NB4 (cell line): ENCODE measurements around the gene SPTSSB.

Experiments
- DNase-seq: peaks from one replicate; pipeline ENCODE4 v3.0.0; 2010; ENCODE audit warnings: low read depth
- H3K4me3 ChIP-seq: one replicate; pipeline ENCODE4 v1.5.1; 2011; ENCODE audit warnings: mild to moderate bottlenecking, low read depth, low read length, moderate library complexity
- CTCF ChIP-seq: IDR thresholded peaks from one replicate; pipeline ENCODE4 v1.5.1; 2012; ENCODE audit warnings: low read depth, low read length
- MAX ChIP-seq: IDR thresholded peaks from 2 replicates; pipeline ENCODE4 v1.6.1; 2011; ENCODE audit warnings: low read depth, low read length
- MYC ChIP-seq: IDR thresholded peaks from 2 replicates; pipeline ENCODE4 v1.6.1; 2011; ENCODE audit warnings: low read depth, low read length
- POLR2A ChIP-seq: IDR thresholded peaks from 2 replicates; pipeline ENCODE4 v1.6.1; 2011; ENCODE audit warnings: mild to moderate bottlenecking; ENCODE audit not compliant: insufficient read length; ENCODE audit errors: extremely low read depth

SPTSSB gene

GRCh38 chr3:161405836-161406235 is 34.5 kb upstream of the SPTSSB start:
- TF ChIP-seq CTCF (no peak), MYC (no peak), MAX (no peak), POLR2A (no peak)
- DNase-seq = no peak
- H3K4me3 ChIP-seq = no peak overlapping the region

GRCh38 chr3:161405087-161405486 is 33.8 kb upstream of the SPTSSB start:
- H3K4me3 ChIP-seq = no peak overlapping the region
- DNase-seq = no peak
- no peak for TF ChIP-seq MAX
- TF ChIP-seq CTCF = no peak
- no peak for TF ChIP-seq POLR2A

GRCh38 chr3:161403251-161403650 is 31.9 kb upstream of the SPTSSB start:
- H3K4me3 ChIP-seq = no peak overlapping the region
- no peak for DNase-seq
- TF ChIP-seq POLR2A = no peak
- TF ChIP-seq CTCF = no peak
- TF ChIP-seq MAX = no peak
- TF ChIP-seq MYC = no peak

GRCh38 chr3:161401389-161401788 is 30.1 kb upstream of the SPTSSB start:
- TF ChIP-seq POLR2A (no peak), CTCF (no peak), MYC (no peak)
- no peak overlapping the region for H3K4me3 ChIP-seq
- no peak for DNase-seq

GRCh38 chr3:161400650-161401049 is 29.3 kb upstream of the SPTSSB start:
- DNase-seq = no peak
- no peak overlapping the region for H3K4me3 ChIP-seq

More at GRCh38 chr3:161400650-161401049, 29.3 kb upstream of the SPTSSB start:
- TF ChIP-seq POLR2A (no peak), MAX (no peak), CTCF (no peak), MYC (no peak)
